ENCODE data around the gene COL25A1.

- no peak for TF ChIP-seq CTCF (IDR thresholded peaks at IDR 0.05; ENCODE audit: low read depth, low read length, missing input control)
- TF ChIP-seq JUND (IDR thresholded peaks at IDR 0.05) = no peak
- TF ChIP-seq TAF1 (conservative IDR thresholded peaks at IDR 0.05) = no peak
- TF ChIP-seq RAD21 (IDR thresholded peaks at IDR 0.05) = no peak
- no peak for TF ChIP-seq NR2F2 (IDR thresholded peaks at IDR 0.05)
- no peak for TF ChIP-seq GABPA (IDR thresholded peaks at IDR 0.05 in 1 of 2, conservative IDR thresholded peaks at IDR 0.05 in 1 of 2)
- TF ChIP-seq MAX (IDR thresholded peaks at IDR 0.05) = no peak
- no peak for TF ChIP-seq YY1 (IDR thresholded peaks at IDR 0.05)
- TF ChIP-seq, protein P1, sequence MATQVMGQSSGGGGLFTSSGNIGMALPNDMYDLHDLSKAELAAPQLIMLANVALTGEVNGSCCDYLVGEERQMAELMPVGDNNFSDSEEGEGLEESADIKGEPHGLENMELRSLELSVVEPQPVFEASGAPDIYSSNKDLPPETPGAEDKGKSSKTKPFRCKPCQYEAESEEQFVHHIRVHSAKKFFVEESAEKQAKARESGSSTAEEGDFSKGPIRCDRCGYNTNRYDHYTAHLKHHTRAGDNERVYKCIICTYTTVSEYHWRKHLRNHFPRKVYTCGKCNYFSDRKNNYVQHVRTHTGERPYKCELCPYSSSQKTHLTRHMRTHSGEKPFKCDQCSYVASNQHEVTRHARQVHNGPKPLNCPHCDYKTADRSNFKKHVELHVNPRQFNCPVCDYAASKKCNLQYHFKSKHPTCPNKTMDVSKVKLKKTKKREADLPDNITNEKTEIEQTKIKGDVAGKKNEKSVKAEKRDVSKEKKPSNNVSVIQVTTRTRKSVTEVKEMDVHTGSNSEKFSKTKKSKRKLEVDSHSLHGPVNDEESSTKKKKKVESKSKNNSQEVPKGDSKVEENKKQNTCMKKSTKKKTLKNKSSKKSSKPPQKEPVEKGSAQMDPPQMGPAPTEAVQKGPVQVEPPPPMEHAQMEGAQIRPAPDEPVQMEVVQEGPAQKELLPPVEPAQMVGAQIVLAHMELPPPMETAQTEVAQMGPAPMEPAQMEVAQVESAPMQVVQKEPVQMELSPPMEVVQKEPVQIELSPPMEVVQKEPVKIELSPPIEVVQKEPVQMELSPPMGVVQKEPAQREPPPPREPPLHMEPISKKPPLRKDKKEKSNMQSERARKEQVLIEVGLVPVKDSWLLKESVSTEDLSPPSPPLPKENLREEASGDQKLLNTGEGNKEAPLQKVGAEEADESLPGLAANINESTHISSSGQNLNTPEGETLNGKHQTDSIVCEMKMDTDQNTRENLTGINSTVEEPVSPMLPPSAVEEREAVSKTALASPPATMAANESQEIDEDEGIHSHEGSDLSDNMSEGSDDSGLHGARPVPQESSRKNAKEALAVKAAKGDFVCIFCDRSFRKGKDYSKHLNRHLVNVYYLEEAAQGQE (IDR thresholded peaks at IDR 0.05) = no peak
- no peak for TF ChIP-seq FOXA1 (IDR thresholded peaks at IDR 0.05)
- TF ChIP-seq ATF3 (IDR thresholded peaks at IDR 0.05) = no peak
These were observed 463.1 kb downstream of the COL25A1 start for GRCh38 chr4:108839333-108839732.
